ENCODE results near the gene PDK1.

GRCh38 chr2:172582656-172583055 lies 26.8 kb downstream of the PDK1 start:
- TF ChIP-seq CTCF (conservative IDR thresholded peaks at IDR 0.05; ENCODE audit: low read depth, low read length) (no peak), EZH2 (IDR thresholded peaks at IDR 0.05; ENCODE audit: borderline replicate concordance, low read depth, low read length, poor library complexity, severe bottlenecking) (no peak)

All from A673 (cell line).